Activated T-helper 1 cell treated with anti-CD3 and anti-CD28 coated beads, Interleukin-12 subunit alpha, Interleukin-12 subunit beta, Interleukin-2, Interleukin-4 antibody, amounts not matched to agents 30 ng/mL and 10 ng/mL and 1 ng/mL, durations not matched to agents 14 hours and 24 hours and 36 hours (primary cell): Measurements from ENCODE around the gene VDAC2. TPM values are rescaled to one million over a fixed set of nuclear protein-coding genes. Genes with fewer than 3 reads are reported as not detected.
"Not testable (repeated sequence)": the region's sequence is repeated elsewhere in the genome, so short reads cannot be mapped to it uniquely, and the experiment has no call there.

Experiments
- DNase-seq: peaks from one replicate; pipeline ENCODE4 v3.0.0; 2021; ENCODE audit warnings: low spot score
- H3K27ac Mint-ChIP-seq: one replicate; pipeline ENCODE4 v1.8.0; 2021; ENCODE audit warnings: mild to moderate bottlenecking, mixed read lengths
- H3K27me3 Mint-ChIP-seq: one replicate; pipeline ENCODE4 v1.8.0; 2022; ENCODE audit warnings: mild to moderate bottlenecking, moderate library complexity, mixed read lengths; ENCODE audit not compliant: insufficient read depth
- H3K36me3 Mint-ChIP-seq: one replicate; pipeline ENCODE4 v1.8.0; 2021; ENCODE audit warnings: low read depth, mixed read lengths
- H3K4me1 Mint-ChIP-seq: one replicate; pipeline ENCODE4 v1.8.0; 2021; ENCODE audit warnings: low read depth, mixed read lengths
- H3K4me3 Mint-ChIP-seq: one replicate; pipeline ENCODE4 v1.8.0; 2021; ENCODE audit warnings: mild to moderate bottlenecking, moderate library complexity, mixed read lengths
- H3K9me3 Mint-ChIP-seq: one replicate; pipeline ENCODE4 v1.8.0; 2021; ENCODE audit warnings: mixed read lengths
- intact Hi-C: fragments of 100-400 bp; cut with micrococcal nuclease; formaldehyde crosslinking; loops from one replicate; pipeline ENCODE4 v1.15.1; 2024
- total RNA-seq: library from RNA; stranded (reverse); gene quantifications from 2 replicates; pipeline ENCODE4 v1.2.3, GENCODE V29; 2022

The VDAC2 gene
- total RNA-seq, 1 donor from 2014 or later: 220 TPM

DNA sequence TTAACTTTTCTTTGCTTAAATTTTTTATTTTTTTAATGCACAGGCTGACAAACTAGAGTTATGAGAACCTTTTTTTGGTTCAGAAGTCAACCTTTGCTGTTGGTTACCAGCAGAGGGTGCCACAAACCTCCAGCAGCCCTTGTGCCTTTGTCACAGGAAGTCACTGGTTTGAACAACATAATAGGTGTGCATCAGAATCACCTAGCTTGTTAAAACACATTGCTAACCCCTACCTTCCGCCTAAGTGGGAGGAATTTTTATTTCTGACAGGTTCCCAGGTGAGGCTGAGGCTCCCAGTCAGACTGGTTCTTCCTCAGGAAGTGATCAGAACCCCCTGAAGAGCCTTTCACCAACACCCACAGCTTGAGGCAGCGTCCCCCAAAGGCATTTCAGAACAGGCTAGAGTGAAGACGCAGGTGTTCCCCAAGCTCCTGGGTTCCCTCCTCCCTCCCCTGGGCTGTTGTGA is 22.6 kb upstream of the VDAC2 start:
- DNase-seq: peak; percentile 53
- Mint-ChIP-seq H3K36me3 (no peaks in the 10 kb centered on the region), H3K9me3 (no peaks in the 10 kb centered on the region), H3K4me3 (no peak overlapping the region), H3K27me3 (no peaks in the 10 kb centered on the region), H3K4me1 (peaks cover 5% of the 10 kb centered on the region), H3K27ac (peak overlapping the region; percentile 23)
- intact Hi-C loops: loop anchor here (1.0 to 5.0 kb wide), 4 partner anchors 22 to 51 kb away; partner anchors contain the start of gene VDAC2

DNA sequence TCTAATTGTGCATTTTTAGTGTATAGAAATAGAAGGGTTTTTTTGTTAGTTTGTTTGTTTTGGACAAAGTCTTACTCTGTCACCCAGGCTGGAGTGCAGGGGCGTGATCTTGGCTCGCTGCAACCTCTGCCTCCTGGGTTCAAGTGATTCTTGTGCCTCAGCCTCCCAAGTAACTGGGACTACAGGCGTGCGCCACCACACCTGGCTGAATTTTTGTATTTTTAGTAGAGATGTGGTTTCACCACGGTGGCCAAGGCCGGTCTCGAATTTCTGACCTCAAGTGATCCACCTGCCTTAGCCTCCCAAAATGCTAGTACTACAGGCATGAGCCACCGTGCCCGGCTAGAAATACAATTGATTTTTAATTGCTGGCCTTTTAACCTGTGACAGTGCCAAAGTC is 22.1 kb upstream of the VDAC2 start:
- H3K36me3 Mint-ChIP-seq: not testable (repeated sequence)
- intact Hi-C loops: loop anchor here (1.0 to 5.0 kb wide), 4 partner anchors 22 to 51 kb away; partner anchors contain the start of gene VDAC2

DNA sequence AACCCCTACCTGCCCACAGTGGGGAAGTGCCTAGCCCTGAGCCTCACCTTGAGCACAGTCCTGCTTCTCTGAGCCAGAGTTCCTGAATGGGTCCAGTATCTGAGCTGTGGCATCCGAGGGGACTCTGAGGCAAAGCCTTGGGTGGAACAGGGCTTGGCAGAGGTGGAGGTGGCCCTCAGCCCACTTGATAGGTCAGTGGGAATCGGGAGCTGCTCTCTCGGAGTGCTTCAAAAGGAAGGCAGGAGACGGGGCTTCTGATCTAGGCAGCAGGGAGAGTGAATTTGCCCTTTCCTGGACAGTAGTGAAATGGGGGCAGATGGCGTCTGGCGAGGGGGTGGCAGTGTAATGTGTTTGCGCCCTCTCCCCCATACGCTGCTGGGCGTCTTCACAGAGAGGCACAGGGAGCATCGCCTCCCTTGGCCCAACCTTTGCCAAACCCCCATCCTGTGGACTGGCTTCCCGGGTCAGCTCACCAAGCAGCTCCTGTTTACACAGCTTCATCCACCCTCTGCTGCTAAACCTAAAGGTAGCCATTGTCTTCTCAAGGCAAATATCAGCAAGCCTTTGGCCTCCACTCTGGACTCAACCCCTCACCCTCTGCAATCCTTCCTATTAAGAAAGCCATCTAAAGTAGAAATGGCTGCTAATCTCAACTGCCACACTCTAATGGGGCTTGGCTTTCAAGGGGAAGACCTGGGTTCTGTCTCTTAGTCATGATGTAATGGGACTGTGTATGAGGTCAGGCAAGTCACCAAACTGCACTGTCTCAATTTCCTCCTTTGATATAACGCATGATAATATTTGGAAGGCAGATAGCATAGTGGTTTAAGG is 21.1 kb upstream of the VDAC2 start:
- H3K4me3 Mint-ChIP-seq: no peak overlapping the region
- no peaks in the 10 kb centered on the region for H3K9me3 Mint-ChIP-seq
- H3K27ac Mint-ChIP-seq: no peak overlapping the region
- no peak for DNase-seq
- no peaks in the 10 kb centered on the region for H3K36me3 Mint-ChIP-seq
- H3K4me1 Mint-ChIP-seq: peaks cover 5% of the 10 kb centered on the region
- intact Hi-C loops: loop anchor here (5.0 kb wide), 1 partner anchor 52 kb away; no protein-coding TSS in a partner anchor
- no peaks in the 10 kb centered on the region for H3K27me3 Mint-ChIP-seq

More for the DNA sequence above, 22.1 kb upstream of the VDAC2 start:
- H3K27me3 Mint-ChIP-seq, H3K4me3 Mint-ChIP-seq, H3K27ac Mint-ChIP-seq, H3K9me3 Mint-ChIP-seq, DNase-seq, H3K4me1 Mint-ChIP-seq: not testable (repeated sequence)

DNA sequence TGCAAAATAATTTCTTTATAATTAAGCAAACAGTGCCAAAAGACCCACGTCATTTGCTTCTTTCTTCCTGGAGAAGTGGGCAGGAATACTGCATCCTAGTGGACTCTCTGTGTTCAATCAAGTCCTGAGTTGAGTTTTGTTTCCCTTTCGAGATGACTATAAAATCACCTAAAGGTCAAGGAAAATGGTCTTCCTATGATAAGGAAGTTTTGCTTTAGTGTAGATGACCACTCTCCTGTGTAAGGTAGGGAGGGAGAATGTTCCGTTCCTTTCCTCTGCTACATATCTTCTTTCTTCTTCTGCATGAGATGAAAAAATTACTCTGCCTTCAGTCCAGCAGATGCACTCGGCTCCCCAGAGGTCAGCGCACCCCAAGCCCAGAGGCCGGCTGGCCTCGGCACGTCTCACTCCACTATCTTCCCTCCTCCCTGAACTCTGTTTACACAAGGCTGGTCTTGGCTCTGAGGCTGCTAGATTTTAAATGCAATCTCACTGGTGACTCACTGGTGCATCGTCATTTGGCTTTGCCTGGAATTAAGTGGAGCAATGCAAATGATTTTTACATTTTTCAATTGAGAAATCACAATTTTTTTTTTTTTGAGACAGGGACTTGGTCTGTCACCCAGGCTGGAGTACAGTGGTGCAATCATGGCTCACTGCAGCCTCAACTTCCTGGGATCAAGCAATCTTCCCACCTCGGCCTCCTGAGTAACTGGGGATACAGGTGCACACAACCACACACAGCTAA is 18.6 kb upstream of the VDAC2 start:
- no peak overlapping the region for H3K27ac Mint-ChIP-seq
- H3K36me3 Mint-ChIP-seq: no peaks in the 10 kb centered on the region
- DNase-seq: no peak
- intact Hi-C loops: no loop called here
- peaks cover 5% of the 10 kb centered on the region for H3K4me1 Mint-ChIP-seq
- no peak overlapping the region for H3K4me3 Mint-ChIP-seq
- H3K9me3 Mint-ChIP-seq: no peaks in the 10 kb centered on the region
- H3K27me3 Mint-ChIP-seq: no peaks in the 10 kb centered on the region

DNA sequence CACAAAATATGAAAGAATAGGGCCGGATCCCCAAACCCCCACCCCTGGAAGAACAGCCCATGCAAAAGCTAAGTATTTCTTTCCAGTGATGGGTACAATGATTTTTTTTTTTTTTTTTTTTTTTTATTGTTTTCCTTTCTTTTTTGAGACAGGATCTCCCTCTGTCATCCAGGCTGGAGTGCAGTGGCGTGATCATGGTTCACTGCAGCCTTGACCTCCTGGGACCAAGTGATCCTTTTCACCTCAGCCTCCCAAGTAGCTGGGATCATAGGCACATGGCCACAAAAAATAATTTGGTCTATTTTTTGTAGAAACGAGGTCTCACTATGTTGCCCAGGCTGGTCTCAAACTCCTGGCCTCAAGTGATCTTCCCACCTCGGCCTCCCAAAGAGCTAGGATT is 16.0 kb upstream of the VDAC2 start:
- H3K4me1 Mint-ChIP-seq, H3K9me3 Mint-ChIP-seq, DNase-seq, intact Hi-C loops, H3K27me3 Mint-ChIP-seq, H3K4me3 Mint-ChIP-seq, H3K36me3 Mint-ChIP-seq, H3K27ac Mint-ChIP-seq: not testable (repeated sequence)

DNA sequence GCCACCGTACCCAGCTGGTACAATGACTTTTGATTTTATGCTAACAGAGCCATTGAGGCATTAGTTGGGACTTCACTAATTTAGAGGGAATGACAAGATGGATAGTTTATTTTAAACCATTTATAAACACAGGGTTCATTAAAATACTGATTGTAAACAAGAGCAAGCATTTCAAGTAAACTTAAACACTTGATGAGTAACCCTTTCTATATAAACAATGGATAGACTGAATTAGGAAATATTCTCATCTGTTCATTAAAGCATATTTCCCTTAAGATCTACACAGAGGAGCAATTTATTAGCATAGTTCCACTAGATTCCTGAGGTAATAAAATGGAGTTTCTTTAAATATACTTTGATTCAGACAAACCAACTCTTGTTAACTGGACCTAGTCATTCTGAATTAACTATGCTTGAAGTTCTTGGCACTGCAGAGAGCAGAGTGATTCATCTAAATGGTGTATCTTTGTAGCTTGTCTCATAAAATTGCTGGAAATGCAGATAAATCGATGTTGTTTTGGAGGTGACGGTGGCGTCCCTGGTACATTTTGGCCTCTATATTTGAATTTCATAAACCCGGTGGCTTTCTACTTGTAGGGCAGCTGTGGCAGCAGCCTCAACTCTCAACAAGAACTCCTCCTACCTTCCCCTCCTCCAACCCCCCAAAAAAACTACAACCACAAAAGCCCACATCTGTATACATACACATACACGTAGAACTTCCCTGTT is 15.4 kb upstream of the VDAC2 start:
- no peak for DNase-seq
- Mint-ChIP-seq H3K27ac (no peak overlapping the region), H3K4me1 (no peaks in the 10 kb centered on the region), H3K4me3 (no peak overlapping the region), H3K36me3 (no peaks in the 10 kb centered on the region), H3K9me3 (no peaks in the 10 kb centered on the region), H3K27me3 (no peaks in the 10 kb centered on the region)
- intact Hi-C loops: no loop called here

DNA sequence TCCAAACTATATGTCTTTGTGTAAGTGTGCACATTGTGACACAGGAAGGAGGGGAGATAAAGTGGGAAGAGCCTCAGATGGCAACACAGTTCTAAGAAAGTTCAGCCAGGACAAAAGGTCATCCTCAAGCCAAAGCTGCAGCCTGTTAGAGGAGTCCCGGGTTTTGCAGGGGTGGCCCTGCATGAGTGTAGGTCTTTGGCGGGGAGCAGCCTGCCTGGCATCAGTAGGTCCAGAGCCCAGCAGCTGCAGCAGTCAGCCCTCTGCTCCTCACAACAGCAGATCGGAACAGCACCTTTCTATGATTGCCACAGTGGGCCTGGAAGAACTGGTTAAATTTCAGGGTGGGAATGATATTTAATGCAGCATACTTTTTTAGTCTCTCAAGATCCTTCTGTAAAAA is 13.5 kb upstream of the VDAC2 start:
- Mint-ChIP-seq H3K36me3 (no peaks in the 10 kb centered on the region), H3K27me3 (no peaks in the 10 kb centered on the region), H3K27ac (no peak overlapping the region), H3K4me3 (no peak overlapping the region), H3K9me3 (no peaks in the 10 kb centered on the region), H3K4me1 (peaks cover 4% of the 10 kb centered on the region)
- intact Hi-C loops: no loop called here
- DNase-seq: no peak

DNA sequence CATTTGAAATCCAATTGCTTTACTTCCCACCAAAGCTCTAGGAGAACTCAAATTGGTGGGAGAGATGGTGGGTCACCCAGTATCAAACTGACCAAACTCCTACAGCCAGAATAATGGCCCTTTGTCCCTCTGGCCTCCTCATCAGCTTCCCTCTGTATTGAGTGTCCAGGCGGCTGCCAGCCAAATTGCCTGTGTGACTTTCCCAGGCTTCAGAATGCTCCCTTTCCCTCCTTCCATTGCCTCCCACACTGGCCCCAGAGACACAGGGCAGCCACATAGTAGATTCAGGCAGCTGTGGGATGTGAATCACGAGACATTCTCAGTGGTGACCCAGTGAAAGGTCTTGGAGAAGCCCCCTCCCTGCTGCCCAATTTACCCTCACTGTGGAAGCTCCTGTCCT is 12.7 kb upstream of the VDAC2 start:
- Mint-ChIP-seq H3K36me3 (no peaks in the 10 kb centered on the region), H3K27me3 (no peaks in the 10 kb centered on the region), H3K4me3 (no peak overlapping the region), H3K9me3 (no peaks in the 10 kb centered on the region), H3K4me1 (peaks cover 4% of the 10 kb centered on the region), H3K27ac (no peak overlapping the region)
- DNase-seq: no peak
- intact Hi-C loops: no loop called here

DNA sequence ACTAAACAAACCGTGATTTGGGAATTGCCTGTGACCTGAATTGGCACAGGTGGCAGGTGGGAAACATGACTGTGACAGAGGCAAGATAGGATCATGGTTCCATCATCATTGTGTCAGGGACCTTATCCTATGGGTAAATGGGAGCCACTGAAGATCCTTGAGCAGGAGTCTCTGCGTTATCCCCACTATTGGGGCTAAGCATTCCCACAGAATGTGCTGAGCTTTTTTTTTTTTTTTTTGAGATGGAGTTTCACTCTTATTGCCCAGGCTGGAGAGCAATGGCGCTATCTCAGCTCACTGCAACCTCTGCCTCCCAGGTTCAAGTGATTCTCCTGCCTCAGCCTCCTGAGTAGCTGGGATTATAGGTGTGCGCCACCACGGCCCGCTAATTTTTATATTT is 10.6 kb upstream of the VDAC2 start:
- DNase-seq, H3K4me1 Mint-ChIP-seq, H3K4me3 Mint-ChIP-seq, intact Hi-C loops, H3K27me3 Mint-ChIP-seq, H3K9me3 Mint-ChIP-seq, H3K36me3 Mint-ChIP-seq, H3K27ac Mint-ChIP-seq: not testable (repeated sequence)

DNA sequence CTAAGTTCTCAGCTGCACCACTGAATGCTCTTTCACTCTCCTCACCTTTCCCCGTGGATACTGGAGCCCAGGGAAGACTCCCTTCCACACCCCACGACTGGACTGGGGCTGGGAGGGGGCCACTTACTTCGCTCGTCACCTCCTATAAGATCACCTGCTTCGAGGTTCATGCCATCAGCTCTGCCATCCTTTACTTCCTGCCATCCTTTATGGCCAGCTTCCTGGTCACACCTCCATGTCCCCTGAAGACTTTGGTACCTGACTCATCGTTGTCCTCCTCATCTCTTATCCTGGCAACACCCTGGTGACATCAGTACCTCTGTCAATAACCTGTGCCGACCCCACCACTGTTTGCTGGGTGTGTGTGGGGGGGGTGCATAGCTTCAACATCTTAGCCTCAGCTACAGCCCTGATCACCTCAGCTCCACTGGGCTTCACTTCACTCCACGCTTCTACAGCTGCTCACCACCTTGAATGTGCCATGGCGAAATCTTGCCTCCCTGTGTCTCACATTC is 8.7 kb upstream of the VDAC2 start:
- H3K9me3 Mint-ChIP-seq: no peaks in the 10 kb centered on the region
- DNase-seq: no peak
- no peak overlapping the region for H3K27ac Mint-ChIP-seq
- H3K27me3 Mint-ChIP-seq: no peaks in the 10 kb centered on the region
- intact Hi-C loops: no loop called here
- H3K4me1 Mint-ChIP-seq: peaks cover 4% of the 10 kb centered on the region
- H3K4me3 Mint-ChIP-seq: no peak overlapping the region
- no peaks in the 10 kb centered on the region for H3K36me3 Mint-ChIP-seq

DNA sequence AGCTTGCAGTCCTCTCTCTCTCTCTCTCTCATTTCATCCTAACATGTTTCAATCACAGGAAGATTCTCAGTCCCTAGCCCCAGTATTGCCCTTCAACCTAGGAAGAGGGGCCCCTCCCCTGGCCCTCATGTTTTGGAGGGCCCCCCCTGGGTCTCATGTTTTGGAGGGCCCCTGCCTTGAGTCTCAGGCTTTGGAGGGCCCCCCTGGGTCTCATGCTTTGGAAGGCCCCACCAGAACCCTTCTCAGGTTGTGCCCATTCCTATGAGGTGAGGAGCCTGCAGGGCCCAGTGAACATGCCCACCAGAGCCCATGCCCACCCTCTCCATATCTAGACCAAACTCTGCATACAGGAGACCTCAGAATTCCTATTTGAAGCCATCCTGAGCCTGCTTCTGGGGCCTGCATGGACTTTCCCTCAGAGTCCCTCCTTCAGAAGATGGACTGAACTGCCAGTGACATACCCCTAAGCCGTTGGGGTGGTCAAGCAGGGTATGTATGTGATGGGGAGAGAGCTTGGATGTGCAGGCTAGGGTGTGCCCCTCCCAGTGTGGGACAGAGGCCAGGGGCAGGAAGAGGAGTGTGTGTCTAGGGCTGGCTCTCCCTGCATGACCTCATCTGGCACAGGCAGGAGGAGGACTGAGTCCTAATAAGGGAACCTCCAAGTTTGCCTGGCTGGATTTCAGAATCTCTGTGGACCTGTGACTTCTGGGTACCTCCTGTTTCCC is 8.1 kb upstream of the VDAC2 start:
- Mint-ChIP-seq H3K27me3 (no peaks in the 10 kb centered on the region), H3K27ac (no peak overlapping the region), H3K9me3 (no peaks in the 10 kb centered on the region), H3K4me3 (no peak overlapping the region), H3K36me3 (peaks cover 2% of the 10 kb centered on the region), H3K4me1 (peaks cover 4% of the 10 kb centered on the region)
- DNase-seq: no peak
- intact Hi-C loops: no loop called here

DNA sequence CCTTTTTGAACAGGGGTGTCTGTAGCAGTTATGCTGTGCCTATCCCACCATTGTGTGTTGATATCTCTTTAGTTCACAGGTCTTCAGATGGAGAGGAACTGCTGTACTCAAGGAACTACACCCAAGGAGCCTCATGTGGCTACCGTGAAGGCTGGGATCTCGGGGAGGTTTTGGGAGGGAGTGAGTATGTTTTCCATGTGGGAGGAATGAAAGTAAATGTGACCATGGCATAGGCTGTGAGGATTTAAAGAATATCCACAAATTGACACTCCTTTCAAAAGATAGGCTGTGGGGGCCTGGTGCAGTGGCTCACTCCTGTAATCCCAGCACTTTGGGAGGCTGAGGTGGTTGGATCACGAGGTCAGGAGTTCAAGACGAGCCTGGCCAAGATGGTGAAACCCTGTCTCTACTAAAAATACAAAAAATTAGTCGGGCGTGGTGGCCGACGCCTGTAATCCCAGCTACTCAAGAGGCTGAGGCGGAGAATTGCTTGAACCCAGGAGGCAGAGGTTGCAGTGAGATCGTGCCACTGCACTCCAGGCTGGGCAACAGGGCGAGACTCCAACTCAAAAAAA is 7.5 kb upstream of the VDAC2 start:
- H3K36me3 Mint-ChIP-seq, intact Hi-C loops, H3K27ac Mint-ChIP-seq, H3K4me3 Mint-ChIP-seq, H3K9me3 Mint-ChIP-seq, H3K4me1 Mint-ChIP-seq, H3K27me3 Mint-ChIP-seq, DNase-seq: not testable (repeated sequence)
